Fibroblast of the conjunctiva (primary cell): ENCODE measurements around the gene C9.
"Not testable (repeated sequence)": the region's sequence is repeated elsewhere in the genome, so short reads cannot be mapped to it uniquely, and the experiment has no call there.

ENCODE experiments used
- DNase-seq: peaks from one replicate; pipeline ENCODE4 v3.0.0-alpha.2; 2010; ENCODE audit warnings: low read depth

C9 gene

DNA sequence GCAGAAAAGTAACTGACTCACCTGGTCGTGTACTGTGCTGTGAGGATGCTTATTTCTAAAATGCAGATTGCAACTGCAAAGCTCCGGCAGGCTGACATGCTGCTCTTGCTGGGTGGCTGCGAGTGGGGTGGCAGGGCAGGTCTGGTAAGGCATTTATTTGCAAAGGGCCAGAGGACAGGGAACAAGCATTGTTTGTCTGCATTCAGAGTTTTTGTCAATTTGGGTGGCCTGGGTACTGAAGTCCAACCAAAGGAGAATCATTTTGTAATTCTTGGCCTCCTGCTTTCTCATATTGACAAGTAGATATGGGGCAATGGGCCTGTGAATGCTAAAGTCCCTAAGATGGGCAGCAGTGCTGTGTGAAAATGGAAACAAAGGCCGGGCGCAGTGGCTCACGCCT, at the start of gene C9:
Gene C9 (minus strand): TSS at position 129 of the 400 bp plus-strand sequence. CDS start 31 bp downstream, at position 98.
- no peak for DNase-seq

DNA sequence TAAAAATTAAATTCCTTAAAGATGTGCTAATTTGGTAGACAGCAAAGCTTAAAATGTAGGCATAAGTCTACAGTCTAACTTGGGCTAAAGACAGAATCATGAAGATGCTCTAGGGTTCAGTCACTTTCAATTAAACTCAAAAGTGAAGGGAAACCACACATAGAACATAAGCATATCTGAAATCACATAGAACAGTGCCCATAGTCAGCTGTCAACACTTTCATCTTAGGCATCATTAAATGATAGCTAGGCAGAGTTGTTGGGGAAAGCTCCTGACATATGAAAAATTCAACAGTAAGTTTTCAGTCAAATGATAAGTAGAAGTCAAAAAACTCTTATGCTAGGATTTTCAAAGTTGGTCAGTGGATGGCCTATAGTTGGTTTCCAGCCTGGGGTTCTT, 49.5 kb upstream of the C9 start:
- no peak for DNase-seq

DNA sequence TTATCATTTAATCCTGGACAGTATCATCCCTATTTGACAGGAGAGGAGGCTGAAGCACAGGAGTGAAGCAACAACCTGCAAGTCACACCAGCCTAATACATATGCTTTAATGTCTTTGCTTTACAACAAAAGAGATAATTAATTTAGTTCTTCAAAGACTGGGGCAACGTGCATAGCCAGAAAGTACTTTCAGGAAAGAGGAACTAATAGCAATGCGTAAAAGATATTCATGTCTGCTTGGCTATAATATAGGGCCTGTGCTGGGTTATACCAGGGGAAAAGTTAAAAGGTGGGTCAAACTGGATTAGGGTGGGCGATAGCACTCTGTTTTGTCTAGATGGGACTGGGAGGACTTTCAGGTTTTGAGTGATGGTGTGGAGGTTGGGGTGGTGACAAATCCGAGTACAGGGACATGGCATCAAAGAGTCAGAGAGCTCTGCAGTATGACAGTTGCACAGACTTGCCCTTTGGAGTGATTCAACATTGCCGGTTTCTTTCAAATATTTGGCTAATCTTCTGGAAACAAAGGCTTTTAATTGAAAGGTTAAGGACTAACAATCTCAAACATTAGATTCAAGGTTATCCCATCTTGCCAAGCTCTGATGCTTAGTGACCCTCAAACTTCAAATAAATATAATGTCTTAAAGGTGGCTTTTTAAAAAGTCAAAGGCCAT, 48.6 kb upstream of the C9 start:
- DNase-seq, result no peak

DNA sequence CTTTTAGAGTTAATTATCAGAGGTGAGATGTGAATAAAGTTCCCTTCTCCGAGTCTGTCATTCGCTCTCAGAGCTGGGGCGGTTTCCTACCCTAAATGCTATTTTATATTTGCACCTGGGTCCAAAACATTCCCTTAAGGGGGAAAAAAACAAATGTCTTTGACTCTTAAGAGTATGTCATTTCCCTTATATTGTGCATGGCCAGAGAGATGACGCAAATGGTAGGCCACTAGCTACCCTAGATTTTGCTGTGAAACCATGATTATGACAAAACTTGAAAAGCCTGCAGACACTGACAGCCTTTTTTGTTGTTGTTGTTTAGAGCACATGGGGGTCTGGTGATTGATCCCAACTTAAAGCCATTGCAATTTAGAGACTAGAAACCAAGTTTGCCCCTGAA, 47.7 kb upstream of the C9 start:
- no peak for DNase-seq

DNA sequence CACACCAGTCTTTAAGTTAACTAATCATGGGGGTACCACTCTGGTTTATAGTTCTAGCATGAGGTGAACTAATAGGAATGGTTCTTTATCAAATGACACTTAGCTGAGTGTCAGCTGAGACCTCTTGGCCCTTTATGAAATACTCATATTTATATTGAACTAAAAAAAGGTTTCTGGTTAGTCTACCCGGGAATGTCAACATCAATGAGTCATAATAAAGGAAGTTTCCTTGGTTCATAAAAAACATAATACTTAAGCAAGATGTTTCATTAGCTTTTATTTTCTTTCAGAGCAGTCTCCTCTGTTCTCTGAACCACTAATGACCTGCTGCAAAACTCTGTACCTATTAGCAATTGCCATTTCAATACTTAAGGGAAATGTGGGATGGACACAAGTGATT, 46.8 kb upstream of the C9 start:
- DNase-seq, result no peak

DNA sequence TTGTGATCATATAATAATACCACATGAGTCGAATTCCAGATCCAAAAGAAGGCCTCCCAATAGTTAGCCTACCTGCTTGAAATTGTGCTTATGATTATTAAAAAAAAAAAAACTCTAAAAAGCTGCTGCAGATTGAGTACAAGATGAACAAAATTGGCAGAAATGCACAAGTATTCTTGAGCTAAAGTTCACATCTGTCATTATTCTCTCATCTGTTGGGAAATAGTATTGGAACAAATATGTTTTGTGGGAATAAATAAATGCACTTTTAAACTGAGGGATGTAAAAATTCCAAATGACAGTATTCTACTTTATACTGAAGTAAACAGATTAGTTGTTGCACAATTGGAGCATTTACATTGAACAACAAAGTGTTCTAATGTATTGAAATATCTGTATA, 44.7 kb upstream of the C9 start:
- no peak for DNase-seq

DNA sequence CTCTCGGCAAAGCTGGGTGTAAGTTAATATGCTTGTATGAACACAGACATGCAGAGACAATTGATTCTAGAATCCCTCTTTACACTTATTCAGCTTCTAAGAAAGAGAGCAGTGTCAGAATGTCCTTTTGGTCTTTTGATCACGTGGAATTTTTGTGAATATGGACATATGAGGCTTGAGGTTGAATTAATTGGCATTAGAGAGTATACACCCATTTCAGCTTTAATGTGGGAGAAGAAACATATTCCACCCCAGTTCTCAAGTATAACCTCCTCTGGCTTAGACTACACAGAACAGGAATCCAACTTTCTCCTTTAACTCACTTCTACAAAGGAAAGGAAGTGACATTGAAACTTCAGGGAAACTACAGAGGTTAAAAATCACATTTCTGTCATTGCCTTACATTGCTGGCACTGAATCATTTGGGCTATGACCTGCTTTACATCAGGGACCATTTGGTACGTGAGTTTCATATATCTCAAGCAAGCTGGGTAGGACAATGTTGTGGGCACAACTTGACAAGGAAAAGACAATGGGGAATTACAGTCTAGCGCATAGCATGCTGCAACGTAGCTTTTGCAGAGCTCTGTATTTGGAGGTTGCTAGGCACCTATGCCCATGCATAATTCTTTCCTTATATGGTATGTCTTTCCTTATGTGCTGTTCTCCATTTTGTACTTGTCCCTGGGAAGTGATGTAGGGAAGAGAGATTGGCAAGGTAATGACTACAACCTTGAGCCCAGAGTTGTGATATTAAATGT, 41.0 kb upstream of the C9 start:
- no peak for DNase-seq

DNA sequence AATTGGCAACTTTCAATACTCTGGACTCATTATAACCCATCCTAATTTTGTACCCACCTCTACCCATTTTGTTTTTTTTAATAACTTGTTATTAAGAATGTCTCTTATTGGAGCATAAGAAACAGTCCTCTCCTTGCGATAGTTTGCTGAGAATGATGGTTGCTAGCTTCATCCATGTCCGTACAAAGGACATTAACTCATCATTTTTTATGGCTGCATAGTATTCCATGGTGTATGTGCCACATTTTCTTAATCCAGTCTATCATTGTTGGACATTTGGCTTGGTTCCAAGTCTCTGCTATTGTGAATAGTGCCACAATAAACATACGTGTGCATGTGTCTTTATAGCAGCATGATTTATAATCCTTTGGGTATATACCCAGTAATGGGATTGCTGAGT, 39.5 kb upstream of the C9 start:
- DNase-seq, result not testable (repeated sequence)

DNA sequence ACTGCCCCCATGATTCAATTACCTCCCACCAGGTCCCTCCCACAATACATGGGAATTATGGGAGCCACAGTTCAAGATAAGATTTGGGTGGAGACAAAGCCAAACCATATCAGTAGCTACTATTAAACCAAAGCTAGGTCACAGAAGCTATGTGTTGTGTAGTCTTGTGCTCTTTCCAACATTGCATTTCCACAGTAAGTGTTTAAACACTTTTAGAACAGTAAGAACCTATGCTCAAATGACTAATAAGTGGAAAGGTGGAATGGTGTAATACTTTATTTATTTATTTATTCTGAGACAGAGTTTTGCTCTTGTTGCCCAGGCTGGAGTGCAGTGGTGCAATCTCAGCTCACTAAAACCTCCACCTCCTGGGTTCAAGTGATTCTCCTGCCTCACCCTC, 37.8 kb upstream of the C9 start:
- DNase-seq, result not testable (repeated sequence)

DNA sequence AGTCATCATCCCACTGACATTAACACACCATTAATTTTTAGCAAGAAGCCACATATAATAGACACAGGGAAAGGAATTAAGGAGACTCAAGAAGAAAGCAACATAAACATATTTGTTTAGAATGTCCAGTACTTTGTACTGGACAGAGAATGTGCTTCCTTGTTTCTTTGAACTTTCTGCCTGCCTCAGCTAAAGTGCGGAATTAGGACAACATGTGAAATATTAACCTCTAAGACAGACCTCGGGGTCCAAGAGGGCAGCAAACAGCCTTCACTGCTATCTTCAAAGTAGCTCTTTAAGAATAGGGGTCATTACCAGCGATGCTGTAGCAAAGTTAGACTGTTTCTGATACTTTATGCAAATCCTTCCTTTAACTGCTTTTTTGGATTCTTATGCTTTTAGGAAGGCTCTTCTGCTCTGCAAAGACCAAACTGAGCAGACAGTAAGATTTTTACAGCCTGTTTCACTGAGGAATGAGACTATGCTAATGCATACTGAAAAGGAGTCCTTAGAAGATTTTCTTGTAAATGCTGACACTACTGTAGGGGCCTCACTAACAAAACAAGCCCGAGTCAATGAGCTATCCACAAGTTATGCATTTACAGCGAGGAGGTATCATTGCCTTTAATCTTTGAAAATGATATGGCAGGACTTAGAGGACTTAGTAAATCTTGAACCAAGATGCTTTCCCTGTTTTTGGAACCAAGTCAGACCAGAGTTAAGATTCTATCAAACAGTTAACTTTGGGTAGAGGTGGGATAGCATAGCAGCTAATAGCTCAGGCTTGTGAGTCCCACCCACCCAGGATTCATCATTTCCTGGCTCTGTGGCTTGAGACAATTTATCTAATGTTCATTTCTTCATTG, 36.7 kb upstream of the C9 start:
- no peak for DNase-seq

DNA sequence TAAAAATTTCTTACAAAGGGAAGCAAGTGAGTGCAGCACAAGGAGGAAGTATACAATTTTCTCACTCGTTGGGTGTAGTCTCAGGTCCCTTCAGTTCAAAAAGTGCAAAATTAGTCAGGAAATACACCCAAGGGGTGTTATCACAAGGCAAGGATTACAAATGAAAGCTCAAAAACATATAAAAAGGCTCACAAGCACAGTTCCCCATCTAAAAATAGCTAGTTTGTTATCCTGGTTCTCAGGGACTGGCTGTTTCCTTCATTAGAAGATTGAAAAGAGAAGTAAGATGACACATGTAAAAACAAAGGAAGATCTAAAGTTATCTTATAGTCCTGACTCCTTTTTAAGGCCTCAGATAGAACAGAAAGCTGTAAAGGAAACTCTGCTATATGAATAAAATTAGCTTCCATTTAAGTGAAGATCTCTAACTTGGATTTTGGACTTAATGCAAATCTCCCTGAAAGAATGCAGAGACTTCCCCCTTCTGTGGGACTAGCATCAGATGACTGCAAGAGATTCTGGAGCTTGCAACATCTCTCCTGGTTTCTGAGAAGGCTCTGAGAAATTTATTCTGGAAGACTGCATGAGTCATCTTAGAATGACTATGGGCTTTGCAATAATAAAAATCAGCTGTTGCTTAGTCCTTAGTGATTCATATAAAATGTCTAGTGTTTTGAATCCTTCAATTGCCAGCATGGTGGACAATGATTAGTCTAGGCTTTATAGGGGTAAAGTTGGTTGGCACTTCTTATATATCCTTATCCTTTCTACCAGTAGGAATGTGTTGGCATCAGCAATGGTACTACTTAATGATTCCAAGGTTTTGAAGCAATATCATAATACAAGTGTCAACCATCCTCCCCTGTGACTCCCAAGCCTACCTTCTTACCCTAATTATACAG, 35.1 kb upstream of the C9 start:
- DNase-seq, result peak; percentile 97

DNA sequence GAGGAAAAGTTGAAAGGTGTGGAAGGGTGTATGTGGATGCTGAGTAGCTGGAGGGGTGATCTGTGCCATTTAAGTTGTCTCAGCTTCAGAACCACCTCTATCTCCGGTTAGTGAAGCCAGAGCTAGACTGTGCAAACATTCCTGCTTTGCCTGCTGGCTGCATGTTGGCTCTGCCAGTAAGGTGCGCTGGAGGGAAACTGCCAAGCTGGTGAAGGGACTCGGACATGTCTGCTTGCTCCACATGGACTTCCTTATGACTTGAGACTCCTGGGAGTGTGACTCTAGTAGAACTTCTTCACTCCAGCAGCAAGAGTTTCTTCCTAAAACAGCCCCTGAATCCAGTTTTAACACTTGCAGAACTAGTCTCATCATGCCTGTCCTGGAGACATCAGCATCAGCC, 32.5 kb upstream of the C9 start:
- DNase-seq, result no peak

DNA sequence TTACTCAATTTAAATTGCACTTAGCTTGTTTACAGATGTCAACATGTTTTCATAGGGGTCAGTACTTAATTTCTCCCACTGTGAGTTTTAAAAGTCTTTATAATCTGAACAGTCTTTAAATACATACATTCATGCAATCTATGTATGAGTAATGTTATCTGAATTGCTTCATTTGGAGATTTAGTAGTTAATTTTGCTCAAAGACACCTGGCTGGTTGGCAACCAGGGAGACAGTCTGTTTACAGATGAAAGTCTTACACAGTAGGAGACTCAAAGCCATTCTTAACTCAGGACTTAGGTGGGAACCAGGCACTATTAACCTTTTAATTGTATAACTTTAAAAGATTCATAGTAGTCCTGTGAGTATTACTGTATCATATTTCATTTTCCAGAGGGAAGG, 31.2 kb upstream of the C9 start:
- DNase-seq, result no peak

DNA sequence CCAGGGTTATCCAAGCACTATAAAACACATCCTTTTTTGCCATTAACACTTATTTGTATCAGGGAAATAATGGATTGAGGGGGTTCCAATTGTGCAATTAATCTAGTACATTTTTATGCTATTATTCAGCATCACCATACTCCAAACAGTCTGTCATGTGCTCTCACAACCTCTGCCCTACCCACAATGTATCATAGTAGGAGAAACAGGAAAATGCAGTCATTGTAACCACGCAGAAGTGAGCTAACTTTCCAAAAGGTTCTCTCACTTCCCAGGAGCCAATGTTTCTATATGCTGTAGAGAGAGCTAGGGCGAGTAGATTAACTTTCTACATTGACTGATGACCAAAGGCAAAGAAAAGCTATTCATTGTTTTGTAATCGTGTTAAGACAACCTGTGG, 30.7 kb upstream of the C9 start:
- DNase-seq, result peak; percentile 38

DNA sequence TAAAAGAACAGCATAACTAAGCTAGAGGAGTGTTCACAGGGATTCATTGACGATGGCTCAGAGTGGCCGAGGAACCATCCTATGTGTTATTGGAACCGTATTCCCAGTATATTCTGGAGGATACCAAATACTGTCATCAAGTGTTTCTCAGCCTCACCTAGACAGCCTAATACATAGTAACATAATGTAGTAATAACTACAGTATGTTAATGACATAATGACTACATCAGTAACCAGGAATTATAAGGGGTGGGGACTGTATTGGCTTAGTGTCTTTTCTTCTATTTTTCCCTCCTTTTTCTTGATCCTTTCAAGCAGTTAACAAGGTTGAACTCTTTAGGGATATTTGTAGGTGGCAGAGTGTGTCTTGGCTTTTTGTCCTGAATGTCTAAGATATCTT, 26.6 kb upstream of the C9 start:
- no peak for DNase-seq

DNA sequence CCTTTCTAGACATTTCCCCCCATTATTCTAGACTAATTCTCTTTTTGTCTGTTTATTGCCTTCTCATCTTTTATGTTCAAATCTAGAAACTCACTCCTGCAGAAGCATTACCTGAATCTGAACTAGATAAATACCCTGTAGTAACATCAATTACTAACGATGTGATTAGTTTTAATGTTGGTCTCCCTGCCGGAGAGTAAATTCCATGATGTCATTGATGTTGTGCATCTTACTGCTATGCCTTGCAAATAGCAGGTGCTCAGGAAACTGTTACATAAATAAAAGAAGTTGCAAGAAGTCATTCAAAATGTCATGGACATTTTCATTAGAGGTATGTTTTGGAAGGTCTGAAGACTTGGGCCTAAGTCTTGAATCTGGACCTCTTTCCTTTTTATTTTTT, 23.0 kb upstream of the C9 start:
- no peak for DNase-seq

DNA sequence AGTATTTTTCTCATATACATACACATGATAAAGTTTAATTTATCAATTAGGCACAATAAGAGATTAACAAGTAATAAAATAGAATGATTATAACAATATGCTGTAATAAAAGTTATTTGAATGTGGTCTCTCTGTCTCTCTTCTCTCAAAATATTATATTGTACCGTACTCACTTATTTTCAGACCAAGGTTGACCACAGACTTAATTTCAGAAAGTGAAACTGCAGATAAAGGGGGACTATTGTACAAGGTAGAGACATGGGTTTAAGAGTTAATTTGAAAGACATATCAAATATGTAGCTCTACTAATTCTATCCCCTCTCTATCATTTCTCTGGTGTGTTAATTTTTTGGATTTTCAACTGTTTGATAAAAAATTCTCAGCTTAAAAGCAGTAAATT, 20.0 kb upstream of the C9 start:
- no peak for DNase-seq

DNA sequence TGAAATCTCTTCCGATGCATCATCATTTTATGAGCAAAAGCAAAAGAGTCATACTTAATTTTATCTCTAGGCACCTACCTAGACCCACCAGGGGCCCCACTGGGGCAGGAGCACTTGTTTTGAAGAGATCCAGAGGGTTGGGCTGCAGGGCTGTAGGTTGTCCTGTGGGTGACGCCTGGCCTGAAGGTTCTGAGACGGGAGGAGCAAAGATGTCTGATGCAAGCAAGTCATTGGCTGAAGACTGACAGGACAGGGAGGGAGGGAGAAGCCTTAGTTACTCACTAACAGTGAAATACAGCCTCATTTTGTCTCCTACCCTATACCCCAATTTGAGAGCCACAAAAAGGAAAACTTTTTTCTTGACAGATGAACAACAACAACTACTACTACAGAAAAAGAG, 17.1 kb upstream of the C9 start:
- DNase-seq, result no peak

DNA sequence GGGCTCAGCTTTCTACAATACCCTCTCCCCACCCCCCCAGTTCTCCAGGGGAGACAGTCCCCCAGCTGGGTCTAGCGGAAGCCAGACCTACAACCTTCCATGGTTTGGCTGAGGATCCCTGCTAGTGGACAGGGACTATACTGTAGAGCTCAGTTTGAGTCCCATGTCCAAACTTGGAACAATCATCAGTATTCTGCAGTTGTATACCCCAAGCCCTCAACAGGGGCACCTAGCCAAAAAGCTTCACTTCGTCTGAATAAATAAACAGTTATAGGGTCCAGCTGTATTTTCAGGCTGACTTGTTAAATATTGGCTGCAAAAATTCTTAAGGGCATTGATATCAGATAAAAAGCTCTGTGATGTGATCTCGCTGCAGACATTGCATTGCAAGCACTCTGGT, 15.4 kb upstream of the C9 start:
- no peak for DNase-seq

DNA sequence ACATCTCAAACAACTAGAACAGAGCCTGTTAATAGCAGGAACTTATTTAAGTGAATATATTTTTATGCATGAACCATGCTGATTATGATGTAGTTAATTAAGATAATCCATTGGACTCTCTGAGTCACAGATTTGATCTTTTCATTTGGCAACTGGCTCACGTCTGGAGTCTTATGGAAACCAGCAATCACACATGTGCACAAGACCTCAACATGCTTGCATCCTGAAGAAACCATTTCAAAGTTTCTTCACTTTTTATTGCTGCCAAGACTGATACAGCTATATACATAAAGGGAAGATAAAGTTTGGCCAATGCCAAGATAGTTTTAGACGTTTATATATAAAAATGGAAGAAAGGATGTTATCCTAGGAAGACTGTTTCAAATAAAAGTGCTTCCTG, 13.3 kb upstream of the C9 start:
- DNase-seq, result no peak

DNA sequence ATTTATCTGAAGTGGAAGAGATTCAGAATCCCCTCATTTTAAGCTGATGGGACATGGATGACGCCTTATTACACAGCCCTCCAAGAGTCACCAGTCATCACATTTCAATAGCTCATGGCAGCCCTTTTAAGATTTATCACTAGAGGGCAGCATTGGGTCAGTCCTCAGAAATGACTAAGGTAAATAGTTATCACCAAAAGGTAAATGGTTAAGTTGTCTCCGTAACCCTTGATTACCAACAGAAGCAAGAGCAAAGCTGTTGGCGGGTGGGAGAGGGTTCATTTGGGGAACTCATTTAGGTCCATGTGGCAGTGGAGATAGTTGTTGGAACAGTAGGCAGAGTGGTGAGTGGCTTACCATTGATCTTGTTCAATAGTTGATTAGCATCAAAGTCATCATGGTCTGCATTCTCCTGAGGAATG, 12.0 kb upstream of the C9 start:
- peak; percentile 27 for DNase-seq

DNA sequence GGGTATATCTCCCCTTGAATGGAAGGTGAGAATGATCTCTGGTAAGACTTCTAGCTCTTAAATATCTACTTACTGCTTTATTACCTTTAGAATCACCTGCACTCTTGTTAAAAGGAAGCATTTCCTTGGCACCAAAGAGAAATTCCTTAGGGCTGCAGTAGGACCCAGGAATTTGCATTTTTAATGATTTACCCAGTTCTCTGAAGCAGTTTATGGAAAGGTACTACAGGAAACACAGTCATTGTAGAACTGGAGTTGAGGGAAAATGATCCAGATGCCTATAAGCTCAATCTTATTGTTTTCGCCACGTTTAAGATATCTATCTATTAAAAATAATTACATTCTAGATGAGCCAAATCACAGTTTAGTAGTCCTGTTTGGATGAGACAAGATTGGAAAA, 9.5 kb upstream of the C9 start:
- no peak for DNase-seq
